ENCODE results near the gene FAM124A.

FAM124A gene

GRCh38 chr13:51222686-51223559, 725 bp downstream of the FAM124A start:
- POLR2A ChIA-PET: no interaction called here

GRCh38 chr13:51223560-51224270, 1.5 kb downstream of the FAM124A start:
- CTCF ChIA-PET: interaction anchor here (1.0 to 3.9 kb wide), 5 partner anchors 9 to 63 kb away, joined by 3 to 16 read pairs (median 5); no protein-coding TSS in a partner anchor
- no peak for DNase-seq (ENCODE audit: extremely low spot score)
- TF ChIP-seq CTCF (IDR thresholded peaks at IDR 0.05; ENCODE audit: control extremely low read depth, extremely low read depth, low read depth, missing control alignments): no peak
- POLR2A ChIA-PET: no interaction called here

More at GRCh38 chr13:51222686-51223559, 725 bp downstream of the FAM124A start:
- no peak for TF ChIP-seq CTCF (IDR thresholded peaks at IDR 0.05; ENCODE audit: control extremely low read depth, extremely low read depth, low read depth, missing control alignments)
- peak; percentile 18 for DNase-seq (ENCODE audit: extremely low spot score)
- CTCF ChIA-PET: interaction anchor here (1.7 to 3.9 kb wide), 3 partner anchors 15 to 64 kb away, joined by 4 to 16 read pairs (median 12); no protein-coding TSS in a partner anchor

- no peak for TF ChIP-seq CTCF (IDR thresholded peaks at IDR 0.05; ENCODE audit: control extremely low read depth, extremely low read depth, low read depth, missing control alignments)
- CTCF ChIA-PET: interaction anchor here (1.7 to 3.9 kb wide), 4 partner anchors 8 to 62 kb away, joined by 4 to 16 read pairs (median 8); no protein-coding TSS in a partner anchor
- no peak for DNase-seq (ENCODE audit: extremely low spot score)
- POLR2A ChIA-PET: no interaction called here
Observed at GRCh38 chr13:51225029-51225428, 2.8 kb downstream of the FAM124A start.

GRCh38 chr13:51227404-51227803, 5.2 kb downstream of the FAM124A start:
- ChIA-PET CTCF (interaction anchor here (0.9 to 1.9 kb wide), 2 partner anchors 11 to 59 kb away, joined by 3 to 6 read pairs; no protein-coding TSS in a partner anchor), POLR2A (no interaction called here)
- no peak for DNase-seq (ENCODE audit: extremely low spot score)
- no peak for TF ChIP-seq CTCF (IDR thresholded peaks at IDR 0.05; ENCODE audit: control extremely low read depth, extremely low read depth, low read depth, missing control alignments)

GRCh38 chr13:51229101-51229719, 7.0 kb downstream of the FAM124A start:
- TF ChIP-seq CTCF (IDR thresholded peaks at IDR 0.05; ENCODE audit: control extremely low read depth, extremely low read depth, low read depth, missing control alignments): no peak
- POLR2A ChIA-PET: no interaction called here
- no peak for DNase-seq (ENCODE audit: extremely low spot score)
- CTCF ChIA-PET: interaction anchor here (0.9 to 1.9 kb wide), 2 partner anchors 9 to 18 kb away, joined by 3 to 6 read pairs; no protein-coding TSS in a partner anchor

- DNase-seq (ENCODE audit: extremely low spot score): no peak
- CTCF ChIA-PET: no interaction called here
- POLR2A ChIA-PET: no interaction called here
- TF ChIP-seq CTCF (IDR thresholded peaks at IDR 0.05; ENCODE audit: control extremely low read depth, extremely low read depth, low read depth, missing control alignments): no peak
Observed at GRCh38 chr13:51229731-51230130, 7.5 kb downstream of the FAM124A start.
